Psoas muscle (tissue), 8 donors: ENCODE data around the gene ATP5MC2. TPM values are rescaled to one million over a fixed set of nuclear protein-coding genes. Genes with fewer than 3 reads are reported as not detected.

ENCODE experiments used
- ATAC-seq, 4 donors: fragments of 200-7000 bp; cut with Tn5 transposase; one replicate each; pipeline ENCODE4 v1.9.1; 2020; ENCODE audit warnings: moderate library complexity in 3 of 4, mild to moderate bottlenecking in 2 of 4
- DNase-seq, 2 donors: peaks; one replicate each; pipeline ENCODE4 v3.0.0-alpha.2; 2020
- H3K27ac ChIP-seq: fragments of 200-600 bp; one replicate; pipeline ENCODE4 v1.8.0; 2022
- H3K27me3 ChIP-seq, 3 donors: fragments of 200-600 bp in 1 of 3; one replicate each; pipeline versions ENCODE4 v1.6.1 to v1.8.0; 2013 to 2022; ENCODE audit warnings: low read length in 2 of 3, mild to moderate bottlenecking in 2 of 3, moderate library complexity in 1 of 3; ENCODE audit not compliant: insufficient read depth in 3 of 3
- H3K36me3 ChIP-seq, 2 donors: fragments of 200-600 bp in 1 of 2; one replicate each; pipeline versions ENCODE4 v1.6.1 to v1.8.0; 2013 to 2022; ENCODE audit warnings: low read depth in 1 of 2, mild to moderate bottlenecking in 1 of 2, moderate library complexity in 1 of 2; ENCODE audit not compliant: insufficient read depth in 1 of 2
- H3K4me1 ChIP-seq: fragments of 200-600 bp; one replicate; pipeline ENCODE4 v1.8.0; 2022
- H3K4me3 ChIP-seq: fragments of 200-600 bp; one replicate; pipeline ENCODE4 v1.8.0; 2022; ENCODE audit warnings: mild to moderate bottlenecking
- H3K9me3 ChIP-seq: fragments of 200-600 bp; one replicate; pipeline ENCODE4 v1.8.0; 2022
- WGBS, 3 donors: extraction: QIAGEN DNeasy Blood & Tissue Kit; methylation state at CpG; one replicate each; pipeline versions ENCODE4 v1.1.6 to v1.1.7; 2013; 5-methylcytosine and 5-hydroxymethylcytosine counted together
- intact Hi-C, 2 donors: fragments of 100-400 bp; cut with DNase I; formaldehyde crosslinking; loops; one replicate each; pipeline versions ENCODE4 v1.11.0 to v1.14.2; 2022
- polyA plus RNA-seq, 3 donors: library from polyadenylated mRNA; stranded (reverse); fragments of 200-250 nt; gene quantifications; one replicate each; pipeline ENCODE4 v1.2.3, GENCODE V29; 2013
- total RNA-seq, 4 donors: library from RNA; stranded (reverse); fragmentation: NEBNext Ultra II Directional in 2 of 4; extraction: Animal tissue kit (Norgen Biotek cat#: 25700) in 2 of 4; gene quantifications; one replicate each; pipeline versions ENCODE4 v1.2.1 to v1.2.4, GENCODE V29; 2021 to 2023
- TF ChIP-seq, protein P1 (sequence below): fragments of 200-600 bp; IDR thresholded peaks from one replicate; pipeline ENCODE4 v1.8.0; 2022; ENCODE audit warnings: antibody characterized with exemption
- donor health status: healthy with polysubstance abuse.
- donor health status: DM: no; HTN: no; CAD: no; lungs with moderate emphysema.
- donor health status: Bipolar disorder and iron deficiency.
- donor health status: healthy.
- donor health status: DM: yes; HTN: yes; CAD: no.
- donor health status: DM: no; HTN: no; CAD: no.
- donor health status: DM: no; HTN: no; CAD: no.
- donor health status: DM: yes; HTN: yes; CAD: no.

The ATP5MC2 gene
- total and polyA plus RNA-seq, 7 donors: 349 to 646 (median 469) TPM

- 76 to 89% (median 78%) methylated on average over 5 of the region's 5 CpGs for WGBS, 3 donors
- intact Hi-C loops: no loop called here
- no peak overlapping the region for H3K27ac ChIP-seq
Observed at GRCh38 chr12:53717319-53717718, 41.4 kb upstream of the ATP5MC2 start.

GRCh38 chr12:53714004-53714403 is 38.1 kb upstream of the ATP5MC2 start:
- Histone ChIP-seq H3K4me1 (no peaks in the 10 kb centered on the region), H3K4me3 (no peak overlapping the region), H3K36me3 (peaks cover 9 to 76% of the 10 kb centered on the region in 2 donors), H3K27me3 (no peaks in the 10 kb centered on the region), H3K27ac (no peak overlapping the region), H3K9me3 (no peaks in the 10 kb centered on the region)
- intact Hi-C loops: no loop called here
- no peak for DNase-seq
- TF ChIP-seq, protein P1, sequence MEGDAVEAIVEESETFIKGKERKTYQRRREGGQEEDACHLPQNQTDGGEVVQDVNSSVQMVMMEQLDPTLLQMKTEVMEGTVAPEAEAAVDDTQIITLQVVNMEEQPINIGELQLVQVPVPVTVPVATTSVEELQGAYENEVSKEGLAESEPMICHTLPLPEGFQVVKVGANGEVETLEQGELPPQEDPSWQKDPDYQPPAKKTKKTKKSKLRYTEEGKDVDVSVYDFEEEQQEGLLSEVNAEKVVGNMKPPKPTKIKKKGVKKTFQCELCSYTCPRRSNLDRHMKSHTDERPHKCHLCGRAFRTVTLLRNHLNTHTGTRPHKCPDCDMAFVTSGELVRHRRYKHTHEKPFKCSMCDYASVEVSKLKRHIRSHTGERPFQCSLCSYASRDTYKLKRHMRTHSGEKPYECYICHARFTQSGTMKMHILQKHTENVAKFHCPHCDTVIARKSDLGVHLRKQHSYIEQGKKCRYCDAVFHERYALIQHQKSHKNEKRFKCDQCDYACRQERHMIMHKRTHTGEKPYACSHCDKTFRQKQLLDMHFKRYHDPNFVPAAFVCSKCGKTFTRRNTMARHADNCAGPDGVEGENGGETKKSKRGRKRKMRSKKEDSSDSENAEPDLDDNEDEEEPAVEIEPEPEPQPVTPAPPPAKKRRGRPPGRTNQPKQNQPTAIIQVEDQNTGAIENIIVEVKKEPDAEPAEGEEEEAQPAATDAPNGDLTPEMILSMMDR: no peak
- no peak for ATAC-seq
- WGBS, 3 donors: 81 to 100% (median 87%) methylated on average over 4 of the region's 4 CpGs

More at GRCh38 chr12:53717319-53717718, 41.4 kb upstream of the ATP5MC2 start:
- Histone ChIP-seq H3K4me1 (no peaks in the 10 kb centered on the region), H3K36me3 (peaks cover 25 to 100% of the 10 kb centered on the region in 2 donors), H3K4me3 (no peak overlapping the region), H3K27me3 (no peaks in the 10 kb centered on the region), H3K9me3 (no peaks in the 10 kb centered on the region)
- ATAC-seq (peak in 3 of 4 donors; percentile 30 to 69 (median 58)), DNase-seq (no peak)
- TF ChIP-seq, protein P1: no peak

- TF ChIP-seq, protein P1: no peak
- Histone ChIP-seq H3K27me3 (no peaks in the 10 kb centered on the region), H3K27ac (no peak overlapping the region), H3K9me3 (no peaks in the 10 kb centered on the region), H3K4me3 (no peak overlapping the region), H3K4me1 (no peaks in the 10 kb centered on the region), H3K36me3 (peaks cover 9 to 71% of the 10 kb centered on the region in 2 donors)
- DNase-seq (no peak), ATAC-seq (no peak)
- WGBS, 3 donors: 73 to 89% (median 80%) methylated on average over 8 to 9 of the region's 9 CpGs
- intact Hi-C loops: no loop called here
Observed at GRCh38 chr12:53713516-53713915, 37.6 kb upstream of the ATP5MC2 start.

GRCh38 chr12:53712059-53712643 is 36.3 kb upstream of the ATP5MC2 start:
- Histone ChIP-seq H3K9me3 (no peaks in the 10 kb centered on the region), H3K36me3 (peaks cover 9 to 58% of the 10 kb centered on the region in 2 donors), H3K4me3 (no peak overlapping the region), H3K27ac (no peak overlapping the region), H3K27me3 (no peaks in the 10 kb centered on the region), H3K4me1 (no peaks in the 10 kb centered on the region)
- intact Hi-C loops: no loop called here
- DNase-seq (no peak), ATAC-seq (no peak)
- WGBS, 3 donors: 62 to 72% (median 69%) methylated on average over 8 of the region's 8 CpGs
- TF ChIP-seq, protein P1: no peak

- no peak overlapping the region for H3K4me3 ChIP-seq
Observed at GRCh38 chr12:53710091-53710490, 34.2 kb upstream of the ATP5MC2 start.

More at GRCh38 chr12:53710091-53710490, 34.2 kb upstream of the ATP5MC2 start:
- Histone ChIP-seq H3K36me3 (peaks cover 6 to 37% of the 10 kb centered on the region in 2 donors), H3K4me1 (no peaks in the 10 kb centered on the region), H3K27ac (no peak overlapping the region), H3K27me3 (no peaks in the 10 kb centered on the region), H3K9me3 (no peaks in the 10 kb centered on the region)
- WGBS, 3 donors: 20 to 36% (median 24%) methylated on average over 6 of the region's 6 CpGs
- ATAC-seq (peak in 1 of 4 donors; percentile 30), DNase-seq (no peak)
- intact Hi-C loops: no loop called here
- TF ChIP-seq, protein P1: no peak
